Breast epithelium (tissue), 3 donors: ENCODE measurements around the gene GPC3.

Experiments used
- CTCF ChIP-seq, 3 donors: fragments of 450-650 bp; IDR thresholded peaks; one replicate each; pipeline ENCODE4 v1.5.1; 2016 to 2017; ENCODE audit warnings: antibody characterized with exemption in 3 of 3, mild to moderate bottlenecking in 3 of 3, moderate library complexity in 3 of 3
- POLR2AphosphoS5 ChIP-seq, 3 donors: sonication (generic); formaldehyde crosslinking; IDR thresholded peaks; one replicate each; pipeline ENCODE4 v1.6.1; 2017; ENCODE audit warnings: antibody characterized with exemption in 3 of 3

GRCh38 chrX:133640161-133641015 is 345.0 kb downstream of the GPC3 start:
- TF ChIP-seq CTCF (IDR thresholded peaks at IDR 0.05) = no peak
- no peak for TF ChIP-seq POLR2AphosphoS5 (IDR thresholded peaks at IDR 0.05)
